GM18867 (cell line): ENCODE measurements around the gene PRUNE2.
"Not testable (repeated sequence)": the region's sequence is repeated elsewhere in the genome, so short reads cannot be mapped to it uniquely, and the experiment has no call there.

Experiments used
- ATAC-seq: cut with Tn5 transposase; IDR thresholded peaks from one replicate; pipeline ENCODE4 v1.9.1; 2021; ENCODE audit warnings: mild to moderate bottlenecking, moderate library complexity; ENCODE audit not compliant: unreplicated experiment

Gene PRUNE2

DNA sequence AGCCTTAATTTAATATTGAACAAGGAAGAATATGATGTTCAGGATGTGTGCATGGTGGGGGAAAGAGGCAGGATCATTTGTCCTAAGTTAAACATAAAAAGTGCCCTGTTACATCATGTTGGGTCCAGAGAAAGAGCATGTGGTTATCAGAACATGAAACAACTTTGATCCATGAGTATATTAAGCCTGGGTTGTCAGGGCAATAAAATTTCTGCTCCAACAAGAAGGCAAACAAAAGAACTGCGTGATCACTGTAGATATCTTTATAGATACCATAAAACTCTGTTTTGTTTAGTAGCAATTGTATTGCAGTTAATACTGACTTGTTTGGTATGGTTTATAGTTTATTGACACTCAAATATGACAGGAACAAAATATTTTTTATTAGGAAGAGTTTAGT, 106.4 kb downstream of the PRUNE2 start:
- ATAC-seq = no peak

DNA sequence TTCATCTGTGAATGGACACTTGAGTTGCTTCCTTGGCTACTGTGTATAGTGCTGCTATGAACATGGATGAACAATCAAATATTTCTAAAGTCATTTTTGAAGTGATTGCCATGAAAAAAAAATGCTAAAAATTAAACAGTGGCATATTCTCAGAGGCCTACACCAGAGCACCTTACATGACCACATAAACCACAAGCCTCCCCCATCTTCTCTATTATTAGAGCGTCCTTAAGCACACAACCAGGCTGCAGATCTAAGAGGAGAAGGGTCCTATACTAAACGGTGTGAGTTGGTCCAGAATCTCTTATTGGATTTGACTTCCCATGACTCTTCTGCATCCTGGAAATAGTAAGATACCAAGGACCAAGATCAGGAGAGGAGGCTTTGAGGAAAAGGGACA, 107.4 kb downstream of the PRUNE2 start:
- ATAC-seq = no peak

GRCh38 chr9:76796296-76796695, 109.6 kb downstream of the PRUNE2 start:
- no peak for ATAC-seq

GRCh38 chr9:76793784-76794431, 112.0 kb downstream of the PRUNE2 start:
- ATAC-seq = no peak

GRCh38 chr9:76789840-76790239, 116.1 kb downstream of the PRUNE2 start:
- no peak for ATAC-seq

DNA sequence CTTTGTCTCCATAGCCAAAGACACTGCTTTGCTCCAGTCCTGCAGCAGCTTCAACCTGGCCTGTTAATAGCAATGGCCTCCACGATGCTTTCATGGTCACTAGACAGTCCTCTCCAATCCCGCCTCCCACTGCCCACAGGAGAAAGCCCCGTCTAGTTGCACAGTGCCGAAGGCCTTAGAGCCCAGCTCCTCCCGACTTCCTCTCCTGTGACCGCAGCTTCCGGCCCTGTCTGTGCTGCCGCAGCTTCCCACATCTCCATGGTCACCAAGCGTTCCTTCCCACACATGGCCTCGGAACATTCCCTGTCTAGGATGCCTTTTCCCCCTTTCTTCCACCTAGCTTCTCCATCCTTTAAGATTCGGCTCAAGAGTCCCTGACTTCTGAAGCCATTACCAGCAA, 118.2 kb downstream of the PRUNE2 start:
- no peak for ATAC-seq

- ATAC-seq = no peak
Observed at GRCh38 chr9:76785501-76785900, 120.4 kb downstream of the PRUNE2 start.

DNA sequence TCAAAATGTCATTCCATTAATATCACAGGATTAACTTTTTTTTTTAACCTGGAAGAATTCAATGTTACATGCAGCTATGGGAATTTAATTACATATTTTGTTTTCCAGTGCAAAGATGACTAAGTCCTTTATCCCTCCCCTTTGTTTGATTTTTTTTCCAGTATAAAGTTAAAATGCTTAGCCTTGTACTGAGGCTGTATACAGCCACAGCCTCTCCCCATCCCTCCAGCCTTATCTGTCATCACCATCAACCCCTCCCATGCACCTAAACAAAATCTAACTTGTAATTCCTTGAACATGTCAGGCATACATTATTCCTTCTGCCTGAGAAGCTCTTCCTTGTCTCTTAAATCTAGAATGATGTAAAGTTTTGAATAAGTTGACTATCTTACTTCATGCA, 121.0 kb downstream of the PRUNE2 start:
- no peak for ATAC-seq

- no peak for ATAC-seq
Observed at GRCh38 chr9:76772686-76773445, 133.0 kb downstream of the PRUNE2 start.

GRCh38 chr9:76766126-76766525, 139.8 kb downstream of the PRUNE2 start:
- ATAC-seq = no peak

DNA sequence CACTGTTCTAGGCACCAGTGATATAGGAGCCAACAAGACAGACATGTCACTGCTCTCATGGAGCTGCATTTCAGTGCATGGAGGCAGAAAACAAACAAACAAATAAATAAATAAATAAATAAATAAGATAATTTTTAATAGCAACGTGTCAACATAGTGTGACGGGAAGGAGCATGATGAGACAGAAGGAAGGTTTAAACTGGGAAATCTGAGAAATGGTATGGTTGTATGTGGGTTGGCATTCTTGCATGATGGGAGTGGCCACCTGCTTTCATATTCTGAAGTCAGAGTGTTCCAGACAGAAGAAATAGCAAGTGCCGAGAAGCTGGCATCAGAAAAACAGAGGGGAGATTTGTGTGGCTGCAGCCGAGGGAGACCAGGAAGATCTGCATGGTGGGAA, 141.8 kb downstream of the PRUNE2 start, which contains the start of gene PCA3:
PCA3 (plus strand) TSS at position 301 of the 400 bp plus-strand sequence.
- no peak for ATAC-seq

- no peak for ATAC-seq
Observed at GRCh38 chr9:76761448-76761847, 144.5 kb downstream of the PRUNE2 start.

DNA sequence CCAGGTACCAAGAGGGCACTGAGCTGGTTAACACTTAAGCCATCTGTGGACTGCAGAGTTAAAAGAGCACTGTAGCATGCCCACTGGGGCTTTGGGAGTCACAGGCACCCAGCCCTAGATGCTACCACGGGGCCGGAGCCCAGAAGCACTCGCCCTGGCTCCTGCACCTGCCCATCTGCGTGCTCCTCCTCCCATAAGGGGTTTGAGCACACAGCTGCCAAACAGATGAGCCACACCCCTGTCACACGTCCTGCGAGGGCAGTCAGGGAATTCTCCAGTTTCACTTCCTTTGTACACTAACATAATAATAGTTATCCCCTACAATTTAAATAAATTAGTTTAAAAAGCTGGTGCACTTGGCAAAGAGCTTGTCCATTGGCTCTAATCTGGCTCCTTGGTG, 146.2 kb downstream of the PRUNE2 start:
- no peak for ATAC-seq

- no peak for ATAC-seq
Observed at GRCh38 chr9:76758476-76758875, 147.4 kb downstream of the PRUNE2 start.

DNA sequence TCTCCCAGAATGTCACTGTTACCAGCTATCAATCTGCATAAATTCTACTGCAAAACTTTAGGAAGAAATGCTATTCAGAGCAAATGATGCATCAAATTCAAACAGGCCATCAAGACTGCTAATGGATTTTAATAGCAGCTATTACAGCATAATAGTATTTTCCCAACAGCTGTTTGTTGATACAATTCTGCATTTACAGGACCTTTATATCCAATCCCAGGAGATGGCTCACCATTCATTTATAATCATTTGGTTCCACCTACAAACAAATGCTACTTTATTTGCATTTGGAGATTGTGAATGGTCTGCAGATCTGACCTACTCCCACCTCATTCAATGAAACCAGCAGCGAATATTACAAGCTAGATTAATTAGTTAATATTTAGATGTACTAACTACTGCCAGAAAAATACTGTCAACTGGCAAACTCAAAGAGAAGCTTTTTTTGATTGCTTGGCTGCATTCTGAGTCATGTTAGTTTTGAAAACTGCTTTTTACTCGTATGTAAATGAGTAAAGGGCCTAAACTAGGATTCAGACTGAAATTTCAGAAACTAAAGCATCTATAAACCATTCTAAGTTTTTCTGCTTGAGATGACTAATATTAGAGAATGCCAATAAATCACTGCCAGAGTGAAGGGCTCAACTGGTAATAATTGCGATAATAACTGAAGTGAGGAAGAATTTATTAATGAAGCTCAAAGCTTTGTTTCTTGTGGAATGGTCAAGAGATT, 148.8 kb downstream of the PRUNE2 start:
- no peak for ATAC-seq

DNA sequence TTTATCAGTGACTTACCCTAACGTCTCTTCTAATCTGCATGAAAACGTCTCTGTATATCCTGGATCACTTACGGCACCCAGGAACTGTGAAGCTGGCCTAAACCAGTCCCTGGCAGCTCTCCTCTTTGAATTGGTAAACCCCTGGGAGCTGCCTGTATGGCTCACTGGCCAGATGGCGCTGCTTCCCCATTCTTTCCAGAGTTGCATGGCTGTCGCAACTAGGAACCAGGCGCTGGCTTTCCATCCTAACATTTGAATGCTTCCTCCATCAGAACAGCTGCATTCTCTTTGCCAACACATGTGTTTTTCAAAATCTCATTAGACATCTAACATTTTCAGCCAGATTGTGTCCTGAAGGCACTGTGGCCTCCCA, 149.7 kb downstream of the PRUNE2 start:
- ATAC-seq = peak; percentile 12

- no peak for ATAC-seq
Observed at GRCh38 chr9:76751001-76751400, 154.9 kb downstream of the PRUNE2 start.

- ATAC-seq = no peak
Observed at GRCh38 chr9:76744336-76744735, 161.6 kb downstream of the PRUNE2 start.

- ATAC-seq = no peak
Observed at GRCh38 chr9:76743931-76744330, 162.0 kb downstream of the PRUNE2 start.

DNA sequence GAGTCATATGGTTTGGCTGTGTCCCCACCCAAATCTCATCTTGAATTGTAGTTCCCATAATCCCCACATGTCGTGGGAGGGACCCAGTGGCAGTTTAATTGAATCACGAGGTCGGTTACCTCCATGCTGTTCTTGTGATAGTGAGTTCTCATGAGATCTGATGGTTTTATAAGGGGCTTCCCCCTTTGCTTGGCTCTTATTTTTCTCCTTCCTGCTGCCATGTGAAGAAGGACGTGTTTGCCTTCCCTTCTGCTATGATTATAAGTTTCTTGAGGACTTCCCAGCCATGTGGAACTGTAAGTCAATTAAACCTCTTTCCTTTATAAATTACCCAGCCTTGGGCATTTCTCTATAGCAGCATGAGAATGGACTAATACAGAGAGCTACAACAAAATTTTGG, 163.0 kb downstream of the PRUNE2 start:
- not testable (repeated sequence) for ATAC-seq

DNA sequence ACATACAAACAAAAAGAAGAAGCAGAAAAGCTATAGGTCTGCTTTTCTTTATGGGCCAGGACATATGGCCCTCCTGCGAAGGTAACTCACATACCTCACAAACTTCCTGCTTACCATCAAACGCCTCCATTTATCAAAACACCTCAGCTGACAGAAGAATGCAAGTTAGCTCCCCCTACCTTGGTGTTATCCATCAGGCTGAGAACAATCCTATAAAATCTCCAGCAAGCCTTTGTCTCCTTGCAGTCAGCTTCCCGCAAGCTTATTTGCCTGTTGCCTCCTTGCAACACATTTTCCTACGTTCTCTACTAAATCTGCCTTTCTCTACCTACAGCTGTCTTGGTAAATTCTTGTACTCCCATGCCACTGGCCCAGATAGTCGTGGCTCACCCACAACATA, 164.4 kb downstream of the PRUNE2 start:
- ATAC-seq = no peak

- no peak for ATAC-seq
Observed at GRCh38 chr9:76738402-76738801, 167.5 kb downstream of the PRUNE2 start.
